ENCODE measurements around the gene UBE2I.

UBE2I gene

GRCh38 chr16:1277617-1278282 lies 31.7 kb upstream of the UBE2I start:
- TF ChIP-seq CTCF (conservative IDR thresholded peaks at IDR 0.05; ENCODE audit: low read depth): no peak
- H3K27ac ChIP-seq: no peak overlapping the region
- ChIA-PET CTCF (interaction anchor here (0.7 kb wide), 1 partner anchor 84 kb away, joined by 4 read pairs; no protein-coding TSS in a partner anchor), POLR2A (ENCODE audit: low non-redundant PET) (no interaction called here)
- no peak for DNase-seq (ENCODE audit: low spot score)

GRCh38 chr16:1278477-1278876 lies 31.0 kb upstream of the UBE2I start:
- ChIA-PET POLR2A (ENCODE audit: low non-redundant PET) (no interaction called here), CTCF (no interaction called here)
- no peak for TF ChIP-seq CTCF (conservative IDR thresholded peaks at IDR 0.05; ENCODE audit: low read depth)
- no peak for DNase-seq (ENCODE audit: low spot score)
- no peak overlapping the region for H3K27ac ChIP-seq

GRCh38 chr16:1279081-1279944 lies 30.1 kb upstream of the UBE2I start:
- TF ChIP-seq CTCF (conservative IDR thresholded peaks at IDR 0.05; ENCODE audit: low read depth): no peak
- no peak for DNase-seq (ENCODE audit: low spot score)
- ChIA-PET POLR2A (ENCODE audit: low non-redundant PET) (interaction anchor here (0.9 kb wide), 1 partner anchor 26 kb away, joined by 4 read pairs; no protein-coding TSS in a partner anchor), CTCF (interaction anchor here (0.6 to 0.7 kb wide), 2 partner anchors 47 to 430 kb away, joined by 3 to 5 read pairs; no protein-coding TSS in a partner anchor)
- H3K27ac ChIP-seq: no peak overlapping the region

GRCh38 chr16:1279945-1280589 lies 29.4 kb upstream of the UBE2I start:
- H3K27ac ChIP-seq: no peak overlapping the region
- no peak for TF ChIP-seq CTCF (conservative IDR thresholded peaks at IDR 0.05; ENCODE audit: low read depth)
- ChIA-PET CTCF (interaction anchor here (0.6 kb wide), 1 partner anchor 46 kb away, joined by 5 read pairs; no protein-coding TSS in a partner anchor), POLR2A (ENCODE audit: low non-redundant PET) (no interaction called here)
- DNase-seq (ENCODE audit: low spot score): no peak

GRCh38 chr16:1280783-1281182 lies 28.7 kb upstream of the UBE2I start:
- DNase-seq (ENCODE audit: low spot score): no peak
- ChIA-PET POLR2A (ENCODE audit: low non-redundant PET) (no interaction called here), CTCF (no interaction called here)
- H3K27ac ChIP-seq: no peak overlapping the region
- no peak for TF ChIP-seq CTCF (conservative IDR thresholded peaks at IDR 0.05; ENCODE audit: low read depth)

GRCh38 chr16:1281517-1281916 lies 27.9 kb upstream of the UBE2I start:
- DNase-seq (ENCODE audit: low spot score): no peak
- ChIA-PET CTCF (no interaction called here), POLR2A (ENCODE audit: low non-redundant PET) (no interaction called here)
- no peak for TF ChIP-seq CTCF (conservative IDR thresholded peaks at IDR 0.05; ENCODE audit: low read depth)
- H3K27ac ChIP-seq: no peak overlapping the region
